ENCODE results near the gene MAML2.

GRCh38 chr11:96229354-96229977, 113.5 kb downstream of the MAML2 start:
- TF ChIP-seq REST (IDR thresholded peaks at IDR 0.05; ENCODE audit: borderline replicate concordance in 1 of 2, low read depth in 1 of 2, low read length in 2 of 2) (no peak), CTCF (CRISPR knock-in tag; IDR thresholded peaks at IDR 0.05) (no peak), TBP (CRISPR knock-in tag; IDR thresholded peaks at IDR 0.05) (no peak), HINFP (CRISPR knock-in tag; IDR thresholded peaks at IDR 0.05; ENCODE audit: low read depth) (no peak), NFATC3 (CRISPR knock-in tag; IDR thresholded peaks at IDR 0.05) (no peak), PHF20 (CRISPR knock-in tag; IDR thresholded peaks at IDR 0.05) (no peak), POLR2A (IDR thresholded peaks at IDR 0.05; ENCODE audit: insufficient read depth in 1 of 2, low read depth in 2 of 2, low read length in 2 of 2) (no peak), ZNF468 (CRISPR knock-in tag; IDR thresholded peaks at IDR 0.05) (no peak)
